WTC11 (cell line): ENCODE results near the gene DYNLT1. TPM values are rescaled to one million over a fixed set of nuclear protein-coding genes. Genes with fewer than 3 reads are reported as not detected.

Experiments
- ATAC-seq: fragments of 200-7000 bp; cut with Tn5 transposase; 2 replicates; pipeline ENCODE4 v1.10.0; 2021; ENCODE audit warnings: mild to moderate bottlenecking, moderate library complexity
- CTCF ChIA-PET: fragments of 300-600 bp; sonication (Branson Sonifier 250); formaldehyde crosslinking; loops from one replicate; lab custom pipeline; 2021; ENCODE audit warnings: antibody characterized with exemption; lab: Charles Lee
- POLR2A ChIA-PET: fragments of 350-600 bp; sonication (Branson Sonifier 250); formaldehyde crosslinking; loops from one replicate; lab custom pipeline; 2021; ENCODE audit warnings: antibody characterized with exemption; lab: Charles Lee
- DNase-seq: peaks from one replicate; pipeline ENCODE4 v3.0.0; 2021; ENCODE audit warnings: low spot score
- H3K27ac Mint-ChIP-seq: 2 replicates; pipeline ENCODE4 v1.8.0; 2021; ENCODE audit warnings: mixed read lengths
- H3K27me3 Mint-ChIP-seq: 2 replicates; pipeline ENCODE4 v1.8.0; 2021; ENCODE audit warnings: low read depth, mild to moderate bottlenecking, moderate library complexity, mixed read lengths
- H3K36me3 Mint-ChIP-seq: 2 replicates; pipeline ENCODE4 v1.8.0; 2021; ENCODE audit warnings: mixed read lengths
- H3K4me1 Mint-ChIP-seq: 2 replicates; pipeline ENCODE4 v1.8.0; 2022; ENCODE audit warnings: mixed read lengths
- H3K4me3 Mint-ChIP-seq: 2 replicates; pipeline ENCODE4 v1.8.0; 2021; ENCODE audit warnings: mild to moderate bottlenecking, moderate library complexity, mixed read lengths
- H3K9me3 Mint-ChIP-seq: 2 replicates; pipeline ENCODE4 v1.8.0; 2021; ENCODE audit warnings: mixed read lengths
- AFF4 ChIP-seq: sonication (generic); formaldehyde crosslinking; IDR thresholded peaks from 2 replicates; pipeline ENCODE4 v1.8.1; 2023; ENCODE audit warnings: mild to moderate bottlenecking, missing genetic modification reagents, borderline replicate concordance
- CREB1 ChIP-seq: sonication (generic); formaldehyde crosslinking; IDR thresholded peaks from 2 replicates; pipeline ENCODE4 v1.8.0; 2023; ENCODE audit warnings: mild to moderate bottlenecking, missing genetic modification reagents
- CREM ChIP-seq: sonication (generic); formaldehyde crosslinking; IDR thresholded peaks from 2 replicates; pipeline ENCODE4 v1.8.1; 2022; ENCODE audit warnings: mild to moderate bottlenecking, missing genetic modification reagents, moderate library complexity
- E2F5 ChIP-seq: sonication (generic); formaldehyde crosslinking; IDR thresholded peaks from 2 replicates; pipeline ENCODE4 v1.8.1; 2022; ENCODE audit warnings: mild to moderate bottlenecking, moderate library complexity, missing genetic modification reagents
- ESRRA ChIP-seq: sonication (generic); formaldehyde crosslinking; IDR thresholded peaks from 2 replicates; pipeline ENCODE4 v1.8.1; 2022; ENCODE audit warnings: mild to moderate bottlenecking, missing genetic modification reagents, borderline replicate concordance
- ETV6 ChIP-seq: sonication (generic); formaldehyde crosslinking; IDR thresholded peaks from 2 replicates; pipeline ENCODE4 v1.8.1; 2022; ENCODE audit warnings: mild to moderate bottlenecking, missing genetic modification reagents
- FOXP4 ChIP-seq: sonication (generic); formaldehyde crosslinking; IDR thresholded peaks from 2 replicates; pipeline ENCODE4 v1.8.0; 2022; ENCODE audit warnings: mild to moderate bottlenecking, missing genetic modification reagents
- JUN ChIP-seq: sonication (generic); formaldehyde crosslinking; IDR thresholded peaks from 2 replicates; pipeline ENCODE4 v1.8.0; 2023; ENCODE audit warnings: mild to moderate bottlenecking, missing genetic modification reagents
- KAT7 ChIP-seq: sonication (generic); formaldehyde crosslinking; IDR thresholded peaks from 2 replicates; pipeline ENCODE4 v1.8.1; 2023; ENCODE audit warnings: missing genetic modification reagents, mild to moderate bottlenecking, borderline replicate concordance
- MLX ChIP-seq: sonication (generic); formaldehyde crosslinking; IDR thresholded peaks from 2 replicates; pipeline ENCODE4 v1.8.1; 2023; ENCODE audit warnings: mild to moderate bottlenecking, missing genetic modification reagents, moderate library complexity
- MYBL2 ChIP-seq: sonication (generic); formaldehyde crosslinking; IDR thresholded peaks from 2 replicates; pipeline ENCODE4 v1.8.1; 2023; ENCODE audit warnings: mild to moderate bottlenecking, moderate library complexity, missing genetic modification reagents
- OVOL2 ChIP-seq: fragments of 250-450 bp; sonication (Bioruptor Pico); IDR thresholded peaks from 2 replicates; pipeline ENCODE4 v1.9.0; 2021; ENCODE audit warnings: mild to moderate bottlenecking, borderline replicate concordance
- TCF7 ChIP-seq: sonication (generic); formaldehyde crosslinking; IDR thresholded peaks from 2 replicates; pipeline ENCODE4 v1.8.0; 2022; ENCODE audit warnings: mild to moderate bottlenecking, low read depth, missing genetic modification reagents, moderate library complexity
- USF2 ChIP-seq: sonication (generic); formaldehyde crosslinking; IDR thresholded peaks from 2 replicates; pipeline ENCODE4 v1.8.1; 2023; ENCODE audit warnings: mild to moderate bottlenecking, missing genetic modification reagents, moderate library complexity
- ZMAT4 ChIP-seq: fragments of 250-450 bp; sonication (Bioruptor Pico); IDR thresholded peaks from 2 replicates; pipeline ENCODE4 v1.9.0; 2021; ENCODE audit warnings: mild to moderate bottlenecking
- ZNF317 ChIP-seq: sonication (generic); formaldehyde crosslinking; IDR thresholded peaks from 2 replicates; pipeline ENCODE4 v1.8.1; 2023; ENCODE audit warnings: low read depth, mild to moderate bottlenecking, moderate library complexity, missing genetic modification reagents, borderline replicate concordance
- ZNF425 ChIP-seq: fragments of 250-450 bp; sonication (Bioruptor Pico); conservative IDR thresholded peaks from 2 replicates; pipeline ENCODE4 v1.9.0; 2021; ENCODE audit warnings: mild to moderate bottlenecking
- ZNF532 ChIP-seq: fragments of 250-450 bp; sonication (Bioruptor Pico); IDR thresholded peaks from 2 replicates; pipeline ENCODE4 v1.9.0; 2021; ENCODE audit warnings: mild to moderate bottlenecking, borderline replicate concordance
- ZNF671 ChIP-seq: fragments of 250-450 bp; sonication (Bioruptor Pico); IDR thresholded peaks from 2 replicates; pipeline ENCODE4 v1.8.0; 2021; ENCODE audit warnings: mild to moderate bottlenecking
- ZSCAN18 ChIP-seq: fragments of 250-450 bp; sonication (Bioruptor Pico); IDR thresholded peaks from 2 replicates; pipeline ENCODE4 v2.1.2; 2022; ENCODE audit warnings: mild to moderate bottlenecking, moderate library complexity
- total RNA-seq: library from RNA; stranded (reverse); gene quantifications from 3 replicates; pipeline ENCODE4 v1.2.3, GENCODE V29; 2021

The DYNLT1 gene
- total RNA-seq, 1 experiment from 2014 or later, result 79.0 TPM

GRCh38 chr6:158597565-158597964 is 47.0 kb downstream of the DYNLT1 start (continued):
- TF ChIP-seq AFF4 (CRISPR knock-in tag) (no peak), MYBL2 (no peak), USF2 (CRISPR knock-in tag) (no peak), ZMAT4 (CRISPR knock-in tag) (no peak), E2F5 (no peak), ESRRA (CRISPR knock-in tag) (no peak), CREM (no peak), OVOL2 (CRISPR knock-in tag) (no peak)

- H3K36me3 Mint-ChIP-seq, result peaks cover 60% of the 10 kb centered on the region
- H3K27me3 Mint-ChIP-seq, result no peaks in the 10 kb centered on the region
- POLR2A ChIA-PET, result no interaction called here
- no peak for DNase-seq
- ATAC-seq, result no peak
- CTCF ChIA-PET, result interaction anchor here (1.1 kb wide), 1 partner anchor 80 kb away, joined by 3 read pairs; no protein-coding TSS in a partner anchor
- H3K27ac Mint-ChIP-seq, result no peak overlapping the region
- no peaks in the 10 kb centered on the region for H3K4me1 Mint-ChIP-seq
- H3K4me3 Mint-ChIP-seq, result no peak overlapping the region
- no peaks in the 10 kb centered on the region for H3K9me3 Mint-ChIP-seq
- TF ChIP-seq ETV6 (no peak), FOXP4 (CRISPR knock-in tag) (no peak), ZNF671 (CRISPR knock-in tag) (no peak), ZNF532 (CRISPR knock-in tag) (no peak), ZNF317 (CRISPR knock-in tag) (no peak), ZNF425 (no peak), MLX (CRISPR knock-in tag) (no peak), ZSCAN18 (CRISPR knock-in tag) (no peak), CREB1 (CRISPR knock-in tag) (no peak), KAT7 (CRISPR knock-in tag) (no peak), JUN (no peak), TCF7 (CRISPR knock-in tag) (no peak)
Measured at GRCh38 chr6:158596861-158597260, 47.7 kb downstream of the DYNLT1 start.
